Measurements from ENCODE around the gene DEXI. TPM values are rescaled to one million over a fixed set of nuclear protein-coding genes. Genes with fewer than 3 reads are reported as not detected.

Gene DEXI
- total and polyA plus RNA-seq, 2 of the 13 experiments (the other 11 are each of a cell fraction or from before 2014, with no cell fraction given): 51.5 to 70.4 TPM

- TF ChIP-seq SIN3A (IDR thresholded peaks at IDR 0.05; ENCODE audit: borderline replicate concordance, low read depth, low read length): no peak
- TF ChIP-seq HNRNPK (IDR thresholded peaks at IDR 0.05; ENCODE audit: low read depth, low read length, poor library complexity, severe bottlenecking): no peak
- peak; percentile 68; the same call in 1 of the 2 replicates for TF ChIP-seq THAP9 (CRISPR knock-in tag; IDR thresholded peaks at IDR 0.05; ENCODE audit: borderline replicate concordance)
- TF ChIP-seq ZNF891 (CRISPR knock-in tag; IDR thresholded peaks at IDR 0.05): 0 out of 2 replicates have a peak, but pooled peaks have one; percentile 17
- TF ChIP-seq KIAA2018 (CRISPR knock-in tag; IDR thresholded peaks at IDR 0.05; ENCODE audit: borderline replicate concordance): no peak
- TF ChIP-seq ZNF414 (CRISPR knock-in tag; IDR thresholded peaks at IDR 0.05): no peak
- no peak for TF ChIP-seq MEF2D (CRISPR knock-in tag; IDR thresholded peaks at IDR 0.05)
- no peak for TF ChIP-seq KDM6A (CRISPR knock-in tag; IDR thresholded peaks at IDR 0.05; ENCODE audit: low read depth)
- TF ChIP-seq ARID2 (CRISPR knock-in tag; IDR thresholded peaks at IDR 0.05; ENCODE audit: borderline replicate concordance): no peak
- TF ChIP-seq MTF2 (CRISPR knock-in tag; IDR thresholded peaks at IDR 0.05; ENCODE audit: borderline replicate concordance): no peak
Observed at GRCh38 chr16:10918294-10919002, 23.8 kb downstream of the DEXI start (continued).
